Progenitor cell of endocrine pancreas (in vitro differentiated cells): ENCODE measurements around the gene DUSP2. TPM values are rescaled to one million over a fixed set of nuclear protein-coding genes. Genes with fewer than 3 reads are reported as not detected.

Experiments used
- DNase-seq: peaks from one replicate; pipeline ENCODE4 v3.0.0; 2021; ENCODE audit warnings: low spot score; ENCODE audit not compliant: unreplicated experiment
- H3K27ac Mint-ChIP-seq: 2 replicates; pipeline ENCODE4 v1.8.0; 2021; ENCODE audit warnings: mild to moderate bottlenecking, moderate library complexity, mixed read lengths
- H3K27me3 Mint-ChIP-seq: 2 replicates; pipeline ENCODE4 v1.8.0; 2021; ENCODE audit warnings: mixed read lengths
- H3K36me3 Mint-ChIP-seq: 2 replicates; pipeline ENCODE4 v1.8.0; 2022; ENCODE audit warnings: mixed read lengths; ENCODE audit not compliant: insufficient read depth
- H3K4me1 Mint-ChIP-seq: 2 replicates; pipeline ENCODE4 v1.8.0; 2021; ENCODE audit warnings: low read depth, mixed read lengths
- H3K4me3 Mint-ChIP-seq: 2 replicates; pipeline ENCODE4 v1.8.0; 2021; ENCODE audit warnings: low read depth, mild to moderate bottlenecking, moderate library complexity, mixed read lengths
- H3K9me3 Mint-ChIP-seq: 2 replicates; pipeline ENCODE4 v1.8.0; 2021; ENCODE audit warnings: low read depth, mixed read lengths
- CTCF ChIP-seq: fragments of 200-600 bp; sonication (generic); IDR thresholded peaks from one replicate; pipeline ENCODE4 v1.5.0; 2021; ENCODE audit warnings: antibody characterized with exemption, mild to moderate bottlenecking; ENCODE audit not compliant: unreplicated experiment
- long read RNA-seq: library from polyadenylated mRNA; unstranded; transcript quantifications from one replicate; pipeline ENCODE4 v2.0.0, GENCODE V29; 2020
- total RNA-seq: library from RNA; stranded (reverse); gene quantifications from 2 replicates; pipeline ENCODE4 v1.2.1, GENCODE V29; 2021

The DUSP2 gene
- total RNA-seq, result 0.64 and 0.93 TPM in 2 replicates
- long read RNA-seq, result 0 reads

GRCh38 chr2:96145036-96145847 lies at the start of gene DUSP2:
TSS of gene DUSP2 (minus strand) at chr2:96145440. CDS start at chr2:96145354, 86 bp downstream.
- H3K27ac Mint-ChIP-seq, result peak within 1 kb of the TSS; percentile 67
- H3K4me3 Mint-ChIP-seq, result peak within 1 kb of the TSS; percentile 70
- DNase-seq, result no peak
- H3K27me3 Mint-ChIP-seq, result peaks cover 45% of the 10 kb centered on the region
- no peak for TF ChIP-seq CTCF
- H3K4me1 Mint-ChIP-seq, result peaks cover 3% of the 10 kb centered on the region
- no peaks in the 10 kb centered on the region for H3K9me3 Mint-ChIP-seq
- no peaks in the 10 kb centered on the region for H3K36me3 Mint-ChIP-seq

- H3K9me3 Mint-ChIP-seq, result no peaks in the 10 kb centered on the region
Observed at GRCh38 chr2:96191937-96192670, 46.9 kb upstream of the DUSP2 start.

GRCh38 chr2:96188821-96189526 lies 43.7 kb upstream of the DUSP2 start:
- no peak overlapping the region for H3K4me3 Mint-ChIP-seq
- TF ChIP-seq CTCF, result no peak
- no peaks in the 10 kb centered on the region for H3K9me3 Mint-ChIP-seq
- peaks cover 7% of the 10 kb centered on the region for H3K4me1 Mint-ChIP-seq
- DNase-seq, result no peak
- H3K36me3 Mint-ChIP-seq, result peaks cover 45% of the 10 kb centered on the region
- no peaks in the 10 kb centered on the region for H3K27me3 Mint-ChIP-seq
- H3K27ac Mint-ChIP-seq, result no peak overlapping the region

More at GRCh38 chr2:96191937-96192670, 46.9 kb upstream of the DUSP2 start:
- Mint-ChIP-seq H3K27ac (peak overlapping the region; percentile 12), H3K4me3 (no peak overlapping the region), H3K27me3 (no peaks in the 10 kb centered on the region), H3K36me3 (peaks cover 32% of the 10 kb centered on the region), H3K4me1 (peaks cover 12% of the 10 kb centered on the region)
- no peak for DNase-seq
- no peak for TF ChIP-seq CTCF

GRCh38 chr2:96186562-96186961 lies 41.3 kb upstream of the DUSP2 start:
- H3K27ac Mint-ChIP-seq, result no peak overlapping the region
- TF ChIP-seq CTCF, result no peak
- H3K4me1 Mint-ChIP-seq, result peaks cover 7% of the 10 kb centered on the region
- no peak for DNase-seq
- no peak overlapping the region for H3K4me3 Mint-ChIP-seq
- peaks cover 31% of the 10 kb centered on the region for H3K36me3 Mint-ChIP-seq
- H3K27me3 Mint-ChIP-seq, result no peaks in the 10 kb centered on the region
- H3K9me3 Mint-ChIP-seq, result no peaks in the 10 kb centered on the region

GRCh38 chr2:96185516-96185915 lies 40.3 kb upstream of the DUSP2 start:
- no peak for DNase-seq
- H3K4me3 Mint-ChIP-seq, result no peak overlapping the region
- no peaks in the 10 kb centered on the region for H3K27me3 Mint-ChIP-seq
- no peak overlapping the region for H3K27ac Mint-ChIP-seq
- H3K4me1 Mint-ChIP-seq, result peaks cover 7% of the 10 kb centered on the region
- peaks cover 28% of the 10 kb centered on the region for H3K36me3 Mint-ChIP-seq
- TF ChIP-seq CTCF, result no peak
- no peaks in the 10 kb centered on the region for H3K9me3 Mint-ChIP-seq
